Superior temporal gyrus (tissue), 1 donor: ENCODE results near the gene BMPR1B.
A peak's percentile ranks its signal among the peaks of the same experiment; 100 is the strongest.

ENCODE experiments used
- DNase-seq: peaks from one replicate; pipeline ENCODE4 v3.0.0-alpha.2; 2016; ENCODE audit errors: extremely low spot score

The BMPR1B gene

GRCh38 chr4:95183656-95184408 lies 426.1 kb downstream of the BMPR1B start:
- no peak for DNase-seq

- DNase-seq = no peak
Observed at GRCh38 chr4:95186666-95187065, 428.9 kb downstream of the BMPR1B start.

- DNase-seq = no peak
Observed at GRCh38 chr4:95188701-95189370, 431.1 kb downstream of the BMPR1B start.

- DNase-seq = peak; percentile 71
Observed at GRCh38 chr4:95190751-95191436, 433.1 kb downstream of the BMPR1B start.

- no peak for DNase-seq
Observed at GRCh38 chr4:95191537-95191936, 433.8 kb downstream of the BMPR1B start.

GRCh38 chr4:95193391-95194224 lies 435.9 kb downstream of the BMPR1B start:
- peak; percentile 51 for DNase-seq

GRCh38 chr4:95197353-95197752 lies 439.6 kb downstream of the BMPR1B start:
- DNase-seq = no peak

- no peak for DNase-seq
Observed at GRCh38 chr4:95198961-95199360, 441.2 kb downstream of the BMPR1B start.

- DNase-seq = peak; percentile 60
Observed at GRCh38 chr4:95204267-95204844, 446.6 kb downstream of the BMPR1B start.

GRCh38 chr4:95204873-95205272 lies 447.1 kb downstream of the BMPR1B start:
- DNase-seq = peak; percentile 77
